Activated B cell treated with CpG ODN at 0.5 μM for 24 hours (primary cell): Measurements from ENCODE around the gene CCPG1. TPM values are rescaled to one million over a fixed set of nuclear protein-coding genes. Genes with fewer than 3 reads are reported as not detected.
A peak's percentile ranks its signal among the peaks of the same experiment; 100 is the strongest.
"Not testable (repeated sequence)": the region's sequence is repeated elsewhere in the genome, so short reads cannot be mapped to it uniquely, and the experiment has no call there.

Source experiments
- ATAC-seq: fragments of 200-7000 bp; cut with Tn5 transposase; one replicate; pipeline ENCODE4 v1.10.0; 2021; ENCODE audit warnings: low read depth, mild to moderate bottlenecking, moderate library complexity
- CTCF ChIA-PET: fragments of 350-600 bp; sonication (Branson Sonifier 250); formaldehyde crosslinking; loops from one replicate; lab custom pipeline; 2021; ENCODE audit warnings: antibody characterized with exemption; lab: Charles Lee
- POLR2A ChIA-PET: fragments of 350-600 bp; sonication (Branson Sonifier 250); formaldehyde crosslinking; loops from one replicate; lab custom pipeline; 2021; ENCODE audit warnings: antibody characterized with exemption; lab: Charles Lee
- DNase-seq: peaks from one replicate; pipeline ENCODE4 v3.0.0; 2022
- H3K27ac Mint-ChIP-seq: one replicate; pipeline ENCODE4 v1.8.0; 2020; ENCODE audit warnings: mixed read lengths
- H3K27me3 Mint-ChIP-seq: one replicate; pipeline ENCODE4 v1.8.0; 2021; ENCODE audit warnings: mixed read lengths
- H3K36me3 Mint-ChIP-seq: one replicate; pipeline ENCODE4 v1.8.0; 2021; ENCODE audit warnings: low read depth, mixed read lengths
- H3K4me1 Mint-ChIP-seq: one replicate; pipeline ENCODE4 v1.8.0; 2021; ENCODE audit warnings: mixed read lengths
- H3K4me3 Mint-ChIP-seq: one replicate; pipeline ENCODE4 v1.8.0; 2020; ENCODE audit warnings: mild to moderate bottlenecking, mixed read lengths
- H3K9me3 Mint-ChIP-seq: one replicate; pipeline ENCODE4 v1.8.0; 2020; ENCODE audit warnings: mixed read lengths
- CTCF ChIP-seq: fragments of 200-600 bp; IDR thresholded peaks from one replicate; pipeline ENCODE4 v1.8.0; 2022; ENCODE audit warnings: antibody characterized with exemption, mild to moderate bottlenecking
- intact Hi-C: fragments of 100-400 bp; cut with micrococcal nuclease; formaldehyde crosslinking; loops from one replicate; pipeline ENCODE4 v1.15.1; 2024
- total RNA-seq: library from RNA; stranded (reverse); gene quantifications from 2 replicates; pipeline ENCODE4 v1.2.3, GENCODE V29; 2022

The CCPG1 gene
- total RNA-seq, 1 donor from 2014 or later = 16.2 TPM

- ChIA-PET POLR2A (interaction anchor here (0.6 to 2.2 kb wide), 7 partner anchors 9 to 211 kb away, joined by 4 to 34 read pairs (median 7); partner anchors contain the start of genes PIGB, PIGBOS1 and RSL24D1), CTCF (interaction anchor here (1.2 to 2.2 kb wide), 7 partner anchors 28 to 210 kb away, joined by 3 to 15 read pairs (median 5); partner anchors contain the start of genes PIGB and PIGBOS1)
- peaks cover 32% of the 10 kb centered on the region for H3K4me1 Mint-ChIP-seq
- no peak for TF ChIP-seq CTCF
- H3K27ac Mint-ChIP-seq = peak overlapping the region; percentile 88
- H3K9me3 Mint-ChIP-seq = no peaks in the 10 kb centered on the region
- peaks cover 2% of the 10 kb centered on the region for H3K36me3 Mint-ChIP-seq
- no peak for DNase-seq
- no peak for ATAC-seq
- intact Hi-C loops = loop anchor here (1.0 to 2.0 kb wide), 6 partner anchors 27 to 211 kb away; partner anchors contain the start of genes PIGB, PIGBOS1 and RSL24D1
- no peaks in the 10 kb centered on the region for H3K27me3 Mint-ChIP-seq
- H3K4me3 Mint-ChIP-seq = peak overlapping the region; percentile 88
Observed at GRCh38 chr15:55407498-55408011, 604 bp downstream of the CCPG1 start.

GRCh38 chr15:55403531-55403930, 4.6 kb downstream of the CCPG1 start:
- ChIA-PET CTCF (no interaction called here), POLR2A (no interaction called here)
- Mint-ChIP-seq H3K9me3 (no peaks in the 10 kb centered on the region), H3K36me3 (peaks cover 7% of the 10 kb centered on the region), H3K27me3 (no peaks in the 10 kb centered on the region), H3K4me3 (no peak overlapping the region), H3K4me1 (peaks cover 31% of the 10 kb centered on the region), H3K27ac (no peak overlapping the region)
- intact Hi-C loops = no loop called here
- TF ChIP-seq CTCF = no peak
- ATAC-seq = no peak
- DNase-seq = no peak

- no peaks in the 10 kb centered on the region for H3K9me3 Mint-ChIP-seq
- H3K4me3 Mint-ChIP-seq = no peak overlapping the region
- H3K27ac Mint-ChIP-seq = peak overlapping the region; percentile 56
- ChIA-PET POLR2A (interaction anchor here (1.1 kb wide), 1 partner anchor 84 kb away, joined by 4 read pairs; the partner anchor contains the start of genes PIGB and PIGBOS1), CTCF (no interaction called here)
- intact Hi-C loops = no loop called here
- no peaks in the 10 kb centered on the region for H3K27me3 Mint-ChIP-seq
- peaks cover 29% of the 10 kb centered on the region for H3K4me1 Mint-ChIP-seq
- no peak for DNase-seq
- no peak for TF ChIP-seq CTCF
- peaks cover 13% of the 10 kb centered on the region for H3K36me3 Mint-ChIP-seq
- ATAC-seq = no peak
Observed at GRCh38 chr15:55402707-55403106, 5.5 kb downstream of the CCPG1 start.

GRCh38 chr15:55401786-55402246, 6.3 kb downstream of the CCPG1 start:
- Mint-ChIP-seq H3K4me1 (peaks cover 23% of the 10 kb centered on the region), H3K4me3 (no peak overlapping the region), H3K9me3 (no peaks in the 10 kb centered on the region), H3K36me3 (peaks cover 17% of the 10 kb centered on the region), H3K27me3 (no peaks in the 10 kb centered on the region), H3K27ac (no peak overlapping the region)
- intact Hi-C loops = no loop called here
- ChIA-PET CTCF (no interaction called here), POLR2A (interaction anchor here (1.1 kb wide), 1 partner anchor 83 kb away, joined by 4 read pairs; the partner anchor contains the start of genes PIGB and PIGBOS1)
- no peak for TF ChIP-seq CTCF
- ATAC-seq (no peak), DNase-seq (no peak)

- H3K4me3 Mint-ChIP-seq, H3K9me3 Mint-ChIP-seq, H3K27ac Mint-ChIP-seq, ATAC-seq, intact Hi-C loops, H3K27me3 Mint-ChIP-seq, CTCF ChIA-PET, DNase-seq: not testable (repeated sequence)
- POLR2A ChIA-PET = interaction anchor here (0.6 kb wide), 1 partner anchor 40 kb away, joined by 4 read pairs; no protein-coding TSS in a partner anchor
- Mint-ChIP-seq H3K36me3 (peaks cover 25% of the 10 kb centered on the region), H3K4me1 (peaks cover 20% of the 10 kb centered on the region)
Observed at GRCh38 chr15:55400050-55400449, 8.1 kb downstream of the CCPG1 start.
